ENCODE measurements around the gene AATK. TPM values are rescaled to one million over a fixed set of nuclear protein-coding genes. Genes with fewer than 3 reads are reported as not detected.
"Not testable (repeated sequence)": the region's sequence is repeated elsewhere in the genome, so short reads cannot be mapped to it uniquely, and the experiment has no call there.

AATK gene
- total RNA-seq, 1 donor from 2014 or later, result 0.20 TPM

GRCh38 chr17:81091774-81092517, 74.1 kb downstream of the AATK start:
- DNase-seq (ENCODE audit: low read depth), result no peak

GRCh38 chr17:81091154-81091553, 74.9 kb downstream of the AATK start:
- no peak for DNase-seq (ENCODE audit: low read depth)

DNA sequence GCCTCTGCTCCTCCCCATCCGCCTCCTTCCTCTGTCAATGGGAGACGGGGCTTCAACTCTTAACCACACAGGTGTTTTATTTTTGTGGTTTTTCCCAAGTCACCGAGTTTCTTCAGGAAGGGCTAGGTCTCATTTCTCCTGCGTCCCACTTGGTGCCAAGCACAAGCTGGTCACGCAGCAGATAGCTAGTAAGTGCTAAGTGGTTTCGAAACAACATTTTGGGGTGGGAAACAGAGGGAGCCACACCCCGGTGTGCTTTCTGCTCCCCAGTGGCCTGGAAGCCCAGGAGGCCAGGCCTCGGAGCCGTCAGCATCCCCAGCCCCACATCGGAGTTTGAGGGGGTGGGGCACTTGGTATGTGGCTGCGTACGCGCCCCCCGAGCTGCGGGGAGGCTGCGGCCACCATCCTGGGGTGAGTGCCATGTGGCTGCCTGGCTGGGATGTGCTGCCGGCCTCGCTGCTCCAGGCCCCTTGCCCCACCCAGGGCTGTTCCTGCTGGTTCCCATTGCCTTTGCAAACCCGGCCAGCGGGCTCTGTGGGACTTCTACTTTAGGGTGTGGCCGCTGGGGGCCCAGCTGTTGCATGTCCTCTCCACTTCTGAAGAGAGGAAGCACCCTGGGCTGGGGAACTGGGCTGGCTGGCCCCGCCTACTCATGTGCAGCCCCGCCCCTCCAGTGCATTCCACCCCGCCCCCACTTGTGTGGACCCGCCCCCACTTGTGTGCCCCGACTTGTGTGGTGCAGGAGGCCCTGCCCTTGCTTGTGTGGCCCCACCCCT, 75.5 kb downstream of the AATK start:
- no peak for DNase-seq (ENCODE audit: low read depth)

DNA sequence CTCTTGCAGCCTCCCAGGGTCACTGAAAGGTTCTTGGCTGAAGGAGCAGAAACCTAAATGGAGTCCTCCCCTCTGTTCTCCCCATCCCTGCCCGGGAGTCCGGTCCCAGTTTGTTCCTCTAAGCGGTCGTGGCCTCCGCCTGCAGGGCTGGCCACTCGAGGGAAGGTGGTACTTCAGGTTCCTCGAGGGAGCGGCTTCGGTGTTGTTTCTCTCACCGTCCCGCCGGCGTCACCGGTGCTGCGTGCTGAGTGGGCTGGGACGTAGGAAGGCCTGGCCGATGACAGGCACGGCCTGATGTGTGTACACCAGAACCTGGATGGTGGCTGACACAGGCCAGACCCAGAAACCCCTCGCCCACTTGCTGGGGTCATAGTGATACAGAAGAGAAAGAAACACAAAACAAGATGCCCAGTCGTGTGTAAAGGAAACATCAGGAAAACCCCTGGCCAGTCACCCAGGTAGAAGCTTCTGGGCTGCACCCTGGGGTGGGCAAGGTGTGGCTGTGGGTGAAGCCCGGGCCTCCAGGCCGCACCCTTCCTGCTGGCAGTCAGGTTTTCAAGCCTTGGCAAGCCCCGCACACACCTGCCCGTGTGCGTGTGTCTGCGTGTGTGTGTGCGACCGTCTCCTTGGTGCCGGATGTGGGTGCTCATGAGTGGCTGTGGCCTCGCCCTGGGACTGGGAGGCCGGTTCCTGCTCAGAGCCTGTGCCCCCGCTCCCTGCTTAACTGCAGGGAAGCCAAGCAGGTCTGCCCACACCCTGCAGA, 79.1 kb downstream of the AATK start:
- no peak for DNase-seq (ENCODE audit: low read depth)

DNA sequence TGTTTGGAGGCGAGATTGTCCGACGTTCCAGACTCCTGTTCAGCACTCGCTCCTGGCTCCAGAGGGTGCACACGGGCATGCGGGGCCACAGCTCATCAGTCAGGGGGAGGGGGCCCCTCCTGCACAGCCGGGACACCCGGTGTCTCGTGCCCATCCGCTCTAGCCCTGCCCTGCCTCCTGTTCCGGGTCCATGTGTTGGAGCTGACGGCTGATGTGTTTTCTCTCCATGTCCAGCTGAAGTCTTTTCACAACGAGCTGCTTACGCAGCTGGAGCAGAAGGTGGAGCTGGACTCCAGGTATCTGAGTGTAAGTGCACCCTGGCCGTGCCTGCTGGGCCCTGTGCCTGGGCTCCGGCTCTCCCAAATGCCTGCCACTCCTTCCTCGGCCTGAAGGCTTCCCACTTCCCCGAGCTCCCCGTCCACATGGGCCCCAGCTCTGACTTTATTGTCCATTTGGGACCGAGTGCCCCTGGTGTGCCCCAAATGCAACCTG, 80.6 kb downstream of the AATK start:
- no peak for DNase-seq (ENCODE audit: low read depth)

GRCh38 chr17:81084680-81085419, 81.2 kb downstream of the AATK start:
- no peak for DNase-seq (ENCODE audit: low read depth)

GRCh38 chr17:81083125-81083765, 82.8 kb downstream of the AATK start:
- DNase-seq (ENCODE audit: low read depth), result no peak

- DNase-seq (ENCODE audit: low read depth), result peak; percentile 58
Observed at GRCh38 chr17:81082177-81083073, 83.6 kb downstream of the AATK start.

DNA sequence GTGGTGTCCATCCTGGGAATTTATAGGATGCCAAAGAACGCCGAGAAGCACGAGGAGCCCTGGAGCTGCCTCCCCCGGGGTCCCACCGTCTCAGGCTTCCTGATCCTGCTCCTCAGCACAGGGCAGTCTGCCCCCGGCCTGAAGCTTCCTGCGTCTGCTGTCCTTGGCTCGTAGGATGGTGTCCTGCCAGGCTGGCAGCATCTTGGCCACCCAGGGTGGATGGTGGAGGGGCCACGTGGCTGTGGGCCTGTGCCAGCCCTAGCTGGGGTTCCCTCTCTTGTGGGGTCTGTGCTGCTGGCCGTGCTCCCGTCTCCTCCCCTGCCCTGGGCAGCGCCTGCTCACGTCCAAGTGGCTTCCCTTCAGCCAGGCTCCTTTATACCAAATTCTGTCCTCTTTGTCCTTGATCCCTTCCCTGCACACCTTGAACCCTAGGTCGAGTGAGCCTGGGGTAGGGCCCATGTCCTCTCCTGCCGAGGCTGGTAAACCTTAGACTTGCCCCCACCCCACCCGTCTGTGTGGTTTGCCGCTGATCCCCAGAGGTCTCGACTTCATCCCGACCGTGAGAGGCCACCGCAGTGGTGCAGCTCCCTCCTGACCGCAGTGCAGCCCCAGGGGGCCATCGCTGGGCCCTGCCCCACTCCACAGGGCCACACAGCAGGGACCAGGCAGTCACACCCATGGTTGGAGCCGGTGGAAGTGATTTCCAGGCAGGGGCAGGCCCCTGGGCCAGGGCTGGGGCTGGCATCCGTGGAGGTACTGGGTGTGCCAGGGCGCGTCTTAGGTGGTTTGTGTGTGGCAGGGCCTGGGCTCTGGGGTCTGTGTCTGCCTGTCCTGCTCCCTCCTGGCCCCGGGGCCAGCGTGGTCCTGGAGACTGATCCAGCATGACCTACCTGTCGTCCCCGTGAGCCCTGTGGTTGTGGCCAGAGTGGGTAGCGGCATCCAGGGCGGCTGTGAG, 84.5 kb downstream of the AATK start:
- no peak for DNase-seq (ENCODE audit: low read depth)

DNA sequence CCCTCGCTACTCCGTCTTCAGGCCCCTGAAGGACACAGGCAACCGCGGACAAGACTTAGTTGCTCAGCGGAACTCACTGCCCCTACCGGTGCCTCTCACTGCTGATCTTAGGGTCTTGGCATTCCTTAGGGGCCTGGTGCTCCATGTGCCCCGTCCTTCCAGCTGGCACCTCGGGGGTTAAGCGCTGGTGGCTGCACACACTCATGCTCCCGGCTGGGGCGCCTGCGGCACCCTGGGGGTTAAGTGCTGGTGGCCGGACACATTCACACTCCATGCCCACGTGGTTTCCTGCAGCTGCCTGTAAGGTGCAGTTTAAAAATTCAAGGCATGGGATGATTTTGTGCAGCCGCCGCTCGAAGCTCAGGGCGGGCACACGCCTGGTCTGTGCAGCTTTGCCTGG, 86.0 kb downstream of the AATK start:
- DNase-seq (ENCODE audit: low read depth), result no peak

- not testable (repeated sequence) for DNase-seq (ENCODE audit: low read depth)
Observed at GRCh38 chr17:81078026-81078913, 87.8 kb downstream of the AATK start.

DNA sequence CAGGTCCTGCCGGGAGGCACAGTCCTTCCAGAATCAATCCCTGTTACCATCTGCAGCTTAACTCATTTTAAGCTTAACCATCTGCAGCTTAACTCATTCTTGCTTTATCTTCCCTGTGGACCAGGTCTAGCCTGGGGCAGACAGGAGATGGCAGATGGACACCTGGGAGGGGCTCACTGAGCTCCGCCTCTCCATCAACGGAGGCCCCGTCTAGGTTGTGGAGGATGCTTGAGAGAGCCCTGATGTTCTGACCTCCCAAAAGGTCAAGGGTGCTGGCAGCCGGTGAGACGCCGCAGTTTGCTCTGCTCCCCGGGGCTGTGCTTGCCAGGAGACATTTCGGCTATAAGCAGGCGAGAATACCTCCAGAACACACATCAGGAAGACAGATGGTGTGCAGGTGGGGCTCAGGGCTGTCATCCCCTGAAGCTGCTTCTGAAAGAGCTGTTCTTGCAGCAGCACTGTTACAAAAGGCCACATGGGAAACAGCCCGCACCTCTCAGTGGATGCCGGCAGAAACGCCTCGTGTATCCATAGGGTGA, 89.8 kb downstream of the AATK start:
- no peak for DNase-seq (ENCODE audit: low read depth)

GRCh38 chr17:81075307-81075706, 90.7 kb downstream of the AATK start:
- no peak for DNase-seq (ENCODE audit: low read depth)

GRCh38 chr17:81074875-81075274, 91.1 kb downstream of the AATK start:
- peak; percentile 10 for DNase-seq (ENCODE audit: low read depth)

DNA sequence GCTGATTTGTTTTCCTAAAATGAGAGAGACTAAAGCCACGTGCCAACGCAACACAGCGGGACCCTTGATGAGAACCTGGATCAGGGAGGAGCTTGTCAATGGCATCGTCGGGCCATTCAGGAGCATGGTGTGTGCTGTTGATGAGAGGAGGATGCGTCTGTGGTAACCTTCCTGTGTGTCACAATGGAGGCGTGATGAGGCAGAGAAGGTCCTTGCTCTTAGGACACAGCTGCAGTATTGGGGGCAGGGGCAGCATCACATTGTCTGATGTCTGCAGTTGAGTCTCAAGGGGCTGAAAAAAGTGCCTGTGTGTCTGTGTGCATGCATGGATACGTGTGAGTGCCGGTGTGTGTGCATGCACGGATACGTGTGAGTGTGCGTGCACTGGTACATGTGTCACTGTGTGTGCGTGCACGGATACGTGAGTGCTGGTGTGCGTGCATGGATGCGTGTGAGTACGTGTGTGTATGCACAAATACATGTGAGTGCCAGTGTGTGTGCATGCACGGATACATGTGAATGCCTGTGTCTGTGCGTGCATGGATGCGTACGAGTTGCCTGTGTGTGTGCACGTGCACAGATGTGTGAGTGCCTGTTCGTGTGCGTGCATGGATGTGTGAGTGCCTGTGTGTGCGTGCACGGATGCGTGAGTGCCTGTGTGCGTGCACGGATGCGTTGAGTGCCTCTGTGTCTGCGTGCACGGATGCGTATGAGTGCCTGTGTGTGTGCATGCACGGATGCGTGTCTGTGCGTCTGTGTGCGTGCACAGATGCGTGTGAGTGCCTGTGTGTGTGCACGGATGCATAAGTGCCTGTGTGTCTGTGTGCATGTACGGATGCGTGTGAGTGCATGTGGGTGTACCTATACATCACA, 91.8 kb downstream of the AATK start:
- DNase-seq (ENCODE audit: low read depth), result no peak
